GM13976 (cell line): ENCODE results near the gene DLAT.

ENCODE experiments used
- DNase-seq: peaks from one replicate; pipeline ENCODE4 v3.0.0; 2012; ENCODE audit warnings: low spot score
- in situ Hi-C: fragments of 300-500 bp; cut with MboI; formaldehyde crosslinking; loops from one replicate; pipeline ENCODE4 v1.12.0; 2022; ENCODE audit warnings: low sequenced_read_pairs, mixed read lengths, inconsistent platforms; ENCODE audit not compliant: unreplicated experiment
- TF ChIP-seq, protein P1 (sequence below): IDR thresholded peaks from 2 replicates; pipeline ENCODE4 v1.5.1; 2012; ENCODE audit warnings: borderline replicate concordance, mild to moderate bottlenecking; ENCODE audit not compliant: insufficient read depth; ENCODE audit errors: extremely low read depth, missing control alignments, control extremely low read depth

Gene DLAT

GRCh38 chr11:112049777-112050176 is 24.6 kb downstream of the DLAT start:
- TF ChIP-seq, protein P1, sequence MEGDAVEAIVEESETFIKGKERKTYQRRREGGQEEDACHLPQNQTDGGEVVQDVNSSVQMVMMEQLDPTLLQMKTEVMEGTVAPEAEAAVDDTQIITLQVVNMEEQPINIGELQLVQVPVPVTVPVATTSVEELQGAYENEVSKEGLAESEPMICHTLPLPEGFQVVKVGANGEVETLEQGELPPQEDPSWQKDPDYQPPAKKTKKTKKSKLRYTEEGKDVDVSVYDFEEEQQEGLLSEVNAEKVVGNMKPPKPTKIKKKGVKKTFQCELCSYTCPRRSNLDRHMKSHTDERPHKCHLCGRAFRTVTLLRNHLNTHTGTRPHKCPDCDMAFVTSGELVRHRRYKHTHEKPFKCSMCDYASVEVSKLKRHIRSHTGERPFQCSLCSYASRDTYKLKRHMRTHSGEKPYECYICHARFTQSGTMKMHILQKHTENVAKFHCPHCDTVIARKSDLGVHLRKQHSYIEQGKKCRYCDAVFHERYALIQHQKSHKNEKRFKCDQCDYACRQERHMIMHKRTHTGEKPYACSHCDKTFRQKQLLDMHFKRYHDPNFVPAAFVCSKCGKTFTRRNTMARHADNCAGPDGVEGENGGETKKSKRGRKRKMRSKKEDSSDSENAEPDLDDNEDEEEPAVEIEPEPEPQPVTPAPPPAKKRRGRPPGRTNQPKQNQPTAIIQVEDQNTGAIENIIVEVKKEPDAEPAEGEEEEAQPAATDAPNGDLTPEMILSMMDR = no peak
- in situ Hi-C loops = no loop called here
- DNase-seq = no peak

GRCh38 chr11:112050721-112051120 is 25.5 kb downstream of the DLAT start:
- TF ChIP-seq, protein P1 = no peak
- peak; percentile 41 for DNase-seq

DNA sequence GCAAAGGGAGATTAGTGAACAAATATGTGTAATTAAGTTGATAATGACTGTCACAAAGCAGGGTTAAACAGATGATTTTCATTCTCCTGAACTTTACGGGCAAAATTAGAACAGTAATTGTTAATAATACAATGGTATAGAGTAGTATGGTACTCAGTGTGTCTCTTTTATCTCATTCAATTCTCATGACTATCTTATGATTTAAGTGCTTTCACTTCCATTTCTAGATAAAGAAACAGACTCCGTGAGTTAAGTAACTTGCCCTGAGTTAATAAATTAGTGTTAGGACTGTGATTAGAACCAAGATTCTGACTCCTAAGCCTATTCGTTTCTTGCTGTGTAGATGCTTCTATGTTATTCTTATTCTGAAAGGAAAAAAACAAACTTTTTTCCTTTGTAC is 26.6 kb downstream of the DLAT start:
- TF ChIP-seq, protein P1 = no peak
- DNase-seq = peak; percentile 21
- in situ Hi-C loops = no loop called here

More at GRCh38 chr11:112050721-112051120, 25.5 kb downstream of the DLAT start:
- in situ Hi-C loops = no loop called here

- no peak for DNase-seq
- TF ChIP-seq, protein P1 = no peak
- in situ Hi-C loops = no loop called here
These were observed 32.0 kb downstream of the DLAT start for GRCh38 chr11:112057170-112057569.

GRCh38 chr11:112058103-112058502 is 32.9 kb downstream of the DLAT start:
- DNase-seq = no peak
- TF ChIP-seq, protein P1 = no peak
- in situ Hi-C loops = no loop called here

GRCh38 chr11:112062923-112063322 is 37.7 kb downstream of the DLAT start:
- in situ Hi-C loops = no loop called here

More at GRCh38 chr11:112062923-112063322, 37.7 kb downstream of the DLAT start:
- no peak for DNase-seq
- TF ChIP-seq, protein P1 = no peak
